GM19397 (cell line): ENCODE results near the gene WDPCP.
"Not testable (repeated sequence)": the region's sequence is repeated elsewhere in the genome, so short reads cannot be mapped to it uniquely, and the experiment has no call there.

Experiments used
- ATAC-seq: cut with Tn5 transposase; IDR thresholded peaks from one replicate; pipeline ENCODE4 v1.9.1; 2021; ENCODE audit warnings: mild to moderate bottlenecking, moderate library complexity; ENCODE audit not compliant: unreplicated experiment

Gene WDPCP

GRCh38 chr2:63469313-63469712, 119.0 kb downstream of the WDPCP start:
- ATAC-seq = not testable (repeated sequence)

- no peak for ATAC-seq
These were observed 122.6 kb downstream of the WDPCP start for GRCh38 chr2:63465633-63466032.

DNA sequence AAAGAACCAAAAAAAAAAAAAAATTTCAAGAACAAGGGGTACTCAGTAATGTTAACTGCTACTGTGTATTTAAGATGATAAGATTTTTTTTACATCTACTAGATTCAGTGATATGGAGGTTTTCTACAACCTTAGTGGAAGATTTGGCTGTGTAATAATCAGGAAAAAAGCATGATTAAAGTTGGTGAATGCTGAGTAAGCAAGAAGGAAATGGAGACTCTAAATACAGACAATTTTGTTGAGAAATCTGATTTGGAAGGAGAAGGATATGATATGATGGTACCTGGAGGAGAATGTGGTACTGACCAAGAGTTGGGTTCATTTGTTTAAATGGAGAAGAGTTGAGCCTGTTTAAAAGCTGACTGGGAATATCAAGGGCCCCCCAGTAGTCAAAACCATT, 125.1 kb downstream of the WDPCP start:
- ATAC-seq = no peak

DNA sequence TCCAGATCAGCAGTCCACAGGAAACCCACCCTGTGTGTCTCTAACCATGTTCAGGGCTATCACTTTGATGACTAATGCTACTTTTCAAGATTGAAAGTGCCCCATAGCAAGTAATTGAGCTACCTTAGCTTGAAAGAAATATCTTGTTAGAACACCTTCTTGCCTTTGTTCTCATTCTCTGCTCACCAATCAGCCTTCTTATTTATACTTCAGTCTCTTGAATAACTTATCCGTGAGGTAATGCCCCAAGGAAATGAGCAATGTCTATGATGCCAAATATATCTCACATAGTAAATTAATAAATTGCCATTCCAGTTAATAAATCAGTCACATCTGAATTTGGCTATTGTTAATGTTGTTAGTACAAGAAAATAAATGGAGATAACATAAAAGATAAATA, 141.6 kb downstream of the WDPCP start:
- no peak for ATAC-seq

GRCh38 chr2:63444565-63445288, 143.6 kb downstream of the WDPCP start:
- ATAC-seq = no peak

DNA sequence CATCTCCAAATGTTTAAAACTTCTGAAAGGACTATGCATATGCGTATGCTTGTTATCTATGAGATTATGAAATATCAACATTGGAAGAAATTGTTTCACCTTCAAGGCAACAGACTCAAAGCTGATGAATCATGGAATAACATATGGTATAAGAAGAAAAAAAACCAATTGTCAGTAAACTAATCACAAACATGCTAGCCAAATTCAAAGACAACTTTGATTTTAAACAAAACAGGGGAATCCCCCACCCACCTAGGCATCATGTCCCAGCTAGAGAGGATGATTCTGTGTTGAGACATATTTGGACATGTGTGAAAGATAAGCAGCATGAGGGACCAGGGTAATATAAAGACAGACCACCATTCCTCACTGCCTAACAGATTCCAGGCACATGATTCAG, 147.7 kb downstream of the WDPCP start:
- ATAC-seq = no peak

DNA sequence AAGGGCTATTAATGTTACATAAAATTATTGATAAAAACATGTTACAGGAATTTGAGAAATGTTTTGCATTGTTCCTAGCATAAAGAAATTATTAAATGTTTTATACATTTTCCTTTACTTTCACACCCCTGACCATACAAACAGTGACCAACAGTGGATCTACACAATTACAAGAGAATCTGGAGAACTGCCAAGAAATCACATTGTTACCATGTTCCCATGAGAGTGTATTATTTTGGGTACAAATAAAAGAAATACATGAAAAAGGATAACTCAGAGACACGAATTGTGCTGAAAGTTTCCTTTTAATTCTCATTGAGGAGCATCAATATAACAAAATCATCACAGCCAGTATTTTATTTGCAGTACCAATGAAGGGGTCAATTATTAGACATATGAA, 150.1 kb downstream of the WDPCP start:
- no peak for ATAC-seq

DNA sequence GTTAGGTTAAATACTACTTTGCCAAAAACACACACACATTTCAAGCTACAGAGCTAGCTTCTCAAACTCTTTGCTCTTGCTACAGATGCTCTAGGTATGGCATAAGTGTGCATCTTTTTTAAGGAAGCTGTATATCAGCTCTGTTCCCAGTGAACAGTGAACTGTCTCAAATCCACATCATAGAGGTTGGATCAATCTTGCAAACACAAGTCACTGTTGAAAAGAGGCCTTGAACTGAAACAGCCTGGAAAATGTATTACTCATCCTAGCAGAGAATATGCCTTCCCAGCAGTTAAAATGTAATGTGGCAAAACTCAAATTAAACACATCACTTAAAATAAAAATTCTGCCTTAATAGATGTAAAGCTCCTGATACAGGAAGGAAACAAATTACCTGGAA, 151.8 kb downstream of the WDPCP start:
- no peak for ATAC-seq

- no peak for ATAC-seq
These were observed 153.2 kb downstream of the WDPCP start for GRCh38 chr2:63435070-63435469.

DNA sequence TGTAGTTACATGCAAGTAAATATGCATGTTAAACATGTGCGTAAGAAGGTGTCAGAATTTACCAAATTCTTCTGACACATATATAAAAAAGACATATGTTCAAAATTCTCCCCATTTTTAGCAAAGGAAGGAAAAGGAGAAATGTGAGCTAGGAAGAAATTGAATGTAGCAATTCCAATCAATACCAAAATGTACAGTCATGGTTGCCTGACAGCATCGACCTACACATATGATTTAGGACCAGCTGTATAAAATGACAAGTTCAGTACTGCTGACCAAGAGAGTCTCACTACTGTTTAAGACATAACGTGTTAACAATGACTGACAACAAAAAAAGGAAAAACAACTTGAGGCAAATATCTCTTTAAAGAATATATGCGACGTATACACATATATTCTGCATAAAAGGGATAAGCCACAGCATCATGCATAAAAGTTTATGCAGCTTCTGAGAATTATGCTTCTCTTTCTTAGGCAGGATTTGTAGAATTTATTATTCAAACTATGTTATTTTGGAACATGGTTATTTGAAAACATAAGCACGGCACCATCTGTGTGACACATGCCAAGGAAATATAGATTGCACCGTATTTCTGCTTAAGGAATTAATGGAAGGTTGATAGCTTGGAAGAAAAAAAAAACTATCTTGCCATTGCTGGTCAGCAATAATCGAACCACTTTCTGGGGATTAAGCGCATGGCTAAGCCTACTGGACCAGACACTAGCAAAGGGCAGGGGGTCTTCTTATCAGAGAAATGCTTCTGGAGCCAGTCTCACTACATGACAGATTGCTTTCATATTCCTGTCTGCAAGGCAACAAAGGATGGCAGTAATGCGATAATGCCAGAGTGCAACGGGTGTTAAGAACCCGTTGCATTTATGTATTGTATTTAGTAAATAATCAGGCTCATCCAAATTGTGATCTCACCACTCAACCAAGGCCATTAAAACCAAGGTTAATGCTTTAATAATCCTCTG, 154.0 kb downstream of the WDPCP start:
- ATAC-seq = no peak

DNA sequence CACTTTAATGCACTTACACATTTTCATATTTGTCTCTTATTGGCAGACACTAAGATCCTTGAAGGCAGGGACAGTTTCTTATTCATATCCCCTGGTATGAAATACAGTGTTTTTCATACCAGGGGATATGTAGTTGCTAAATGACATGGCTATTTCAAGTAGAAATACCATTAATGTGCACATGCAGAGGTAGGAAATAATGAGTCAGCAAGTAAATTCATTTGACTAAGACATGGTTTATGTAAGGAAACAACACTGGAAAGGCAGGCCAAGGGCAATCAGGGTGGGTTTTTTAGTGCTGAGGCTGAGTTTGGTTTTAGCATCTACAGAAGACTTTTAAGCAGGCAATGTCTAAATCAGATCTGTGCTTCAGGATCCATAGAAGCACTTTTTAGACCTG, 155.9 kb downstream of the WDPCP start:
- ATAC-seq = no peak

DNA sequence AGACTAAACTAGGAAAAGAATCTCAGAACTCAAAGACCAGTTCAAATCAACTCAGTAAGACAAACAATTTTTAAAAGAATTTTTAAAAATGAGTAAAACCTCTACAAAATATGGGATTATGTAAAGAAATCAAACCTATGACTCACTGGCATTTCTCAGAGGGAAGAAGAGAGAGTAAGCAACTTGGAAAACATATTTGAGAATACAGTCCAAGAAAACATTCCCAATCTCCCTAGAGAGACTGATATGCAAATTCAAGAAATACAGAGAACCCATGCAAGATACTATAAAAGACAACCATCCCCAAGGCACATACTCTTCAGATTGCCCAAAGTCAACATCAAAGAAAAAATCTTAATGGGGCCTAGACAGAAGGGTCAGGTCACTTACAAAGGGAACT, 162.7 kb downstream of the WDPCP start:
- no peak for ATAC-seq

GRCh38 chr2:63425079-63425416, 163.2 kb downstream of the WDPCP start:
- ATAC-seq = no peak

- peak; percentile 88 for ATAC-seq
These were observed 163.8 kb downstream of the WDPCP start for GRCh38 chr2:63424329-63425078.

DNA sequence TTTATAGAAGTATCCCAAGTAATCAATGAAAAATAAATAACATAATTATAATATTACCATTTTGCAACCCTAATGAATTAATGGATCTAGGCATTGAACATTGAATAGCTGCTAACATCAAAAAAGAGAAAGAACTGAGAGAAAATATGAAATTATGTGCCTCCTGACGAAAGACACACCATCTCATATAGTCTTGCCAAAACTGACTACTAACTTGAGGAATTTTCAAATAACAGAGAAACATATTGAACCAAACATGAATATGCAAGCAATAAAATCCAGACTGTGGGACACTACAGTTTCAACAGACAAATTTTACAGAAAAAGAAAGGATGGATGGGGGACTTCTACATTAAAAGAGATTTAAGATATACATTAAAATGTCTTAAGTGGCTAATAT, 165.7 kb downstream of the WDPCP start:
- ATAC-seq = no peak

GRCh38 chr2:63408530-63408929, 179.7 kb downstream of the WDPCP start:
- no peak for ATAC-seq

DNA sequence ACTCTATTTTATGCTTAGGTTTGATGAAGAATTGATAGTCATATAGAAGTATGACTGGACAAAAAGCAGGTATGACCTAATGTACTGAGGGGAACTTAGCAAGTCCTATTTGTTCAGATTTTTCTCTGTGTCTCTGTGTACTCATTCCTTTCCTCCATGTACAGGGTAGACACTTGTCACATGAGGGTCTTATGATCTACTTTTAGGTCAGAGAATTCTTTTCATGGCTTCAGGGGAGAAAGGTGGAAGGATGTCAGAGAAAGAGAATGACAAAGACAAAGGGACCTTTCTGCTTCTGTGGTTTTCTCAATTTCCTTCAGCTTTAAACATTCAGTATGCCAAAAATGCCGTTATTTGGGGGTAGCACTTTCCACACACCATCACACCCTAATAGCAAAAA, 181.6 kb downstream of the WDPCP start:
- no peak for ATAC-seq

DNA sequence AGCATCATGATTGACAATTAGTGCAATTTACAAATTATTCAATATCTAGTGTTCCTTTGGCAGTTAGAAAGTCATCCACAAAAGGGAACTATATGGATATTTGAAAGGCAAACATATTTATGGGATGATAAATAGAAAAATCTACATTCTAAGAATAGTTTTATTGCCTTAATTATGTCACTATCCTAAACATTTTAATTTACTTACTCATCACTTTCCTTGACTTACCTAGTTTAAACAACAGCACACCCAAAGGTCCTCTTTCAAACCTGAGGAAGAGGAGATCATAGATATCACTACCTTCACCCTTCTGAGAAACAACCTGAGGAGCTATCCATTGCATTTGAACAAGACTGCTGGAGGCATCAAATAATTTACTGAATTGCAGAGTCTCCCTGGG, 184.5 kb downstream of the WDPCP start:
- ATAC-seq = no peak

DNA sequence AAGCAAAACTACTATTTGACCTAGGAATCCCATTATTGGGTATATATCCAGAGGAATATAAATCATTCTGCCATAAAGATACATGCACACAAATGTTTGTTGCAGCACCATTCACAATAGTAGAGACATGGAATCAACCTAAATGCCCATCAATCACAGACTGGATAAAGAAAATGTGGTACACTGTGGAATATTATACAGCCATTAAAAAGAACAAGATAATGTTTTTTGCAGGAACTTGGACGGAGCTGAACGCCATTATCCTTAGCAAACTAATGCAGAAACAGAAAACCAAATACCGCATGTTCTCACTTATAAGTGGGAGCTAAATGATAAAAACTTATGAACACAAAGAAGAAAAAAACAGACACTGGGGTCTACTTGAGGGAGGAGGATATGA, 185.4 kb downstream of the WDPCP start:
- not testable (repeated sequence) for ATAC-seq

GRCh38 chr2:63399156-63399555, 189.1 kb downstream of the WDPCP start:
- no peak for ATAC-seq

DNA sequence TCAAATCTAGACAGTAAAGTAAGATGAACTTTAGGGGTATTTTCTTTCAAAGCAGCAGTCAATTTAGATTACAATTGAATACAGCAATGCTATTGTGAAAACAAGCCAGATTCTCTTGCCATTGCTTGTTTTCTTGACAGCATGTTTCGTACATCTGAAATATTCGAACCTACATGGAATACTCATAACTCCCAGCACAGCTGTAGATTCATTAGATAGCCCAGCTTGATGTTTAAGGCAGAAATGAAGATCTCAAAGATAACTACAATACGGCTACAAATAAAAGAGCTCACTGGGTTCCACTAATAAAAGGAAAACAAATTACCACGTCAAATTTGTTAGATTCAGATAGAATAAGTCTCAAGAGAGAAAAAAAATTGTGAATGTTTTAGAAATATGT, 208.8 kb downstream of the WDPCP start:
- ATAC-seq = no peak

- no peak for ATAC-seq
These were observed 209.7 kb downstream of the WDPCP start for GRCh38 chr2:63378589-63378988.
